ENCODE data around the gene GOT2.
"Not testable (repeated sequence)": the region's sequence is repeated elsewhere in the genome, so short reads cannot be mapped to it uniquely, and the experiment has no call there.

Gene GOT2

GRCh38 chr16:58713742-58714141 lies 20.4 kb downstream of the GOT2 start:
- H3K4me3 ChIP-seq (ENCODE audit: low read length): no peak overlapping the region
- no peaks in the 10 kb centered on the region for H3K27me3 ChIP-seq (ENCODE audit: control insufficient read depth, insufficient read depth, low read length)
- H3K4me1 ChIP-seq (ENCODE audit: control insufficient read depth, low read depth, low read length): no peaks in the 10 kb centered on the region
- peaks cover 62% of the 10 kb centered on the region for H3K36me3 ChIP-seq (ENCODE audit: control insufficient read depth, low read depth, low read length)
- H3K9ac ChIP-seq (ENCODE audit: low read length): no peak overlapping the region
- no peaks in the 10 kb centered on the region for H3K9me3 ChIP-seq (ENCODE audit: control insufficient read depth, low read depth, low read length)
- no peak overlapping the region for H3K27ac ChIP-seq (ENCODE audit: low read length)

- no peak overlapping the region for H3K9ac ChIP-seq (ENCODE audit: low read length)
- H3K27ac ChIP-seq (ENCODE audit: low read length): no peak overlapping the region
- H3K36me3 ChIP-seq (ENCODE audit: control insufficient read depth, low read depth, low read length): peaks cover 45% of the 10 kb centered on the region
- no peaks in the 10 kb centered on the region for H3K9me3 ChIP-seq (ENCODE audit: control insufficient read depth, low read depth, low read length)
- no peaks in the 10 kb centered on the region for H3K27me3 ChIP-seq (ENCODE audit: control insufficient read depth, insufficient read depth, low read length)
- H3K4me1 ChIP-seq (ENCODE audit: control insufficient read depth, low read depth, low read length): no peaks in the 10 kb centered on the region
- no peak overlapping the region for H3K4me3 ChIP-seq (ENCODE audit: low read length)
Observed at GRCh38 chr16:58709333-58709732, 24.8 kb downstream of the GOT2 start.

- H3K4me3 ChIP-seq (ENCODE audit: low read length): no peak overlapping the region
- no peak overlapping the region for H3K9ac ChIP-seq (ENCODE audit: low read length)
- no peaks in the 10 kb centered on the region for H3K36me3 ChIP-seq (ENCODE audit: control insufficient read depth, low read depth, low read length)
- no peaks in the 10 kb centered on the region for H3K4me1 ChIP-seq (ENCODE audit: control insufficient read depth, low read depth, low read length)
- H3K9me3 ChIP-seq (ENCODE audit: control insufficient read depth, low read depth, low read length): no peaks in the 10 kb centered on the region
- H3K27me3 ChIP-seq (ENCODE audit: control insufficient read depth, insufficient read depth, low read length): no peaks in the 10 kb centered on the region
- no peak overlapping the region for H3K27ac ChIP-seq (ENCODE audit: low read length)
Observed at GRCh38 chr16:58699151-58699550, 35.0 kb downstream of the GOT2 start.

GRCh38 chr16:58695368-58695767 lies 38.7 kb downstream of the GOT2 start:
- no peaks in the 10 kb centered on the region for H3K9me3 ChIP-seq (ENCODE audit: control insufficient read depth, low read depth, low read length)

GRCh38 chr16:58692450-58692849 lies 41.7 kb downstream of the GOT2 start:
- Histone ChIP-seq H3K27me3 (ENCODE audit: control insufficient read depth, insufficient read depth, low read length) (no peaks in the 10 kb centered on the region), H3K9me3 (ENCODE audit: control insufficient read depth, low read depth, low read length) (no peaks in the 10 kb centered on the region), H3K9ac (ENCODE audit: low read length) (no peak overlapping the region), H3K4me3 (ENCODE audit: low read length) (no peak overlapping the region), H3K4me1 (ENCODE audit: control insufficient read depth, low read depth, low read length) (no peaks in the 10 kb centered on the region), H3K27ac (ENCODE audit: low read length) (no peak overlapping the region), H3K36me3 (ENCODE audit: control insufficient read depth, low read depth, low read length) (no peaks in the 10 kb centered on the region)

More at GRCh38 chr16:58695368-58695767, 38.7 kb downstream of the GOT2 start:
- H3K27me3 ChIP-seq (ENCODE audit: control insufficient read depth, insufficient read depth, low read length): no peaks in the 10 kb centered on the region
- no peaks in the 10 kb centered on the region for H3K36me3 ChIP-seq (ENCODE audit: control insufficient read depth, low read depth, low read length)
- H3K4me3 ChIP-seq (ENCODE audit: low read length): no peak overlapping the region
- H3K4me1 ChIP-seq (ENCODE audit: control insufficient read depth, low read depth, low read length): no peaks in the 10 kb centered on the region
- no peak overlapping the region for H3K27ac ChIP-seq (ENCODE audit: low read length)
- no peak overlapping the region for H3K9ac ChIP-seq (ENCODE audit: low read length)

GRCh38 chr16:58686985-58687706 lies 47.0 kb downstream of the GOT2 start:
- not testable (repeated sequence) for H3K4me1 ChIP-seq (ENCODE audit: control insufficient read depth, low read depth, low read length); H3K36me3 ChIP-seq (ENCODE audit: control insufficient read depth, low read depth, low read length); H3K9ac ChIP-seq (ENCODE audit: low read length)

GRCh38 chr16:58685084-58685449 lies 49.0 kb downstream of the GOT2 start:
- Histone ChIP-seq H3K9me3 (ENCODE audit: control insufficient read depth, low read depth, low read length) (no peaks in the 10 kb centered on the region), H3K9ac (ENCODE audit: low read length) (no peak overlapping the region), H3K27ac (ENCODE audit: low read length) (no peak overlapping the region), H3K4me3 (ENCODE audit: low read length) (peak overlapping the region; percentile 91), H3K27me3 (ENCODE audit: control insufficient read depth, insufficient read depth, low read length) (peaks cover 4% of the 10 kb centered on the region), H3K36me3 (ENCODE audit: control insufficient read depth, low read depth, low read length) (peaks cover 4% of the 10 kb centered on the region), H3K4me1 (ENCODE audit: control insufficient read depth, low read depth, low read length) (no peaks in the 10 kb centered on the region)

More at GRCh38 chr16:58686985-58687706, 47.0 kb downstream of the GOT2 start:
- not testable (repeated sequence) for H3K27ac ChIP-seq (ENCODE audit: low read length); H3K27me3 ChIP-seq (ENCODE audit: control insufficient read depth, insufficient read depth, low read length); H3K4me3 ChIP-seq (ENCODE audit: low read length); H3K9me3 ChIP-seq (ENCODE audit: control insufficient read depth, low read depth, low read length)

- H3K27ac ChIP-seq (ENCODE audit: low read length): peak within 1 kb of the TSS; percentile 27
- no peaks in the 10 kb centered on the region for H3K9me3 ChIP-seq (ENCODE audit: control insufficient read depth, low read depth, low read length)
- peak within 1 kb of the TSS; percentile 91 for H3K4me3 ChIP-seq (ENCODE audit: low read length)
- peaks cover 6% of the 10 kb centered on the region for H3K36me3 ChIP-seq (ENCODE audit: control insufficient read depth, low read depth, low read length)
- H3K4me1 ChIP-seq (ENCODE audit: control insufficient read depth, low read depth, low read length): no peaks in the 10 kb centered on the region
- H3K27me3 ChIP-seq (ENCODE audit: control insufficient read depth, insufficient read depth, low read length): peaks cover 4% of the 10 kb centered on the region
- peak within 1 kb of the TSS; percentile 91 for H3K9ac ChIP-seq (ENCODE audit: low read length)
Observed at GRCh38 chr16:58684354-58685083, 49.6 kb downstream of the GOT2 start, which contains the start of gene SLC38A7. Gene SLC38A7 (minus strand): TSS chr16:58684770. CDS start chr16:58680126, 4,644 bp downstream.

- Histone ChIP-seq H3K9me3 (ENCODE audit: control insufficient read depth, low read depth, low read length) (no peaks in the 10 kb centered on the region), H3K36me3 (ENCODE audit: control insufficient read depth, low read depth, low read length) (peaks cover 10% of the 10 kb centered on the region), H3K9ac (ENCODE audit: low read length) (peak overlapping the region; percentile 91), H3K27ac (ENCODE audit: low read length) (peak overlapping the region; percentile 27), H3K4me1 (ENCODE audit: control insufficient read depth, low read depth, low read length) (no peaks in the 10 kb centered on the region), H3K27me3 (ENCODE audit: control insufficient read depth, insufficient read depth, low read length) (peaks cover 4% of the 10 kb centered on the region), H3K4me3 (ENCODE audit: low read length) (peak overlapping the region; percentile 91)
Observed at GRCh38 chr16:58684001-58684353, 50.1 kb downstream of the GOT2 start.

- H3K9ac ChIP-seq (ENCODE audit: low read length): no peak overlapping the region
Observed at GRCh38 chr16:58679763-58680162, 54.4 kb downstream of the GOT2 start.

GRCh38 chr16:58678716-58679115 lies 55.4 kb downstream of the GOT2 start:
- H3K9me3 ChIP-seq (ENCODE audit: control insufficient read depth, low read depth, low read length): no peaks in the 10 kb centered on the region
- H3K4me3 ChIP-seq (ENCODE audit: low read length): no peak overlapping the region
- no peaks in the 10 kb centered on the region for H3K4me1 ChIP-seq (ENCODE audit: control insufficient read depth, low read depth, low read length)
- H3K36me3 ChIP-seq (ENCODE audit: control insufficient read depth, low read depth, low read length): peaks cover 26% of the 10 kb centered on the region
- no peaks in the 10 kb centered on the region for H3K27me3 ChIP-seq (ENCODE audit: control insufficient read depth, insufficient read depth, low read length)
- no peak overlapping the region for H3K9ac ChIP-seq (ENCODE audit: low read length)
- H3K27ac ChIP-seq (ENCODE audit: low read length): no peak overlapping the region

More at GRCh38 chr16:58679763-58680162, 54.4 kb downstream of the GOT2 start:
- no peaks in the 10 kb centered on the region for H3K9me3 ChIP-seq (ENCODE audit: control insufficient read depth, low read depth, low read length)
- no peaks in the 10 kb centered on the region for H3K4me1 ChIP-seq (ENCODE audit: control insufficient read depth, low read depth, low read length)
- peaks cover 26% of the 10 kb centered on the region for H3K36me3 ChIP-seq (ENCODE audit: control insufficient read depth, low read depth, low read length)
- peaks cover under 1% of the 10 kb centered on the region for H3K27me3 ChIP-seq (ENCODE audit: control insufficient read depth, insufficient read depth, low read length)
- no peak overlapping the region for H3K4me3 ChIP-seq (ENCODE audit: low read length)
- H3K27ac ChIP-seq (ENCODE audit: low read length): no peak overlapping the region

GRCh38 chr16:58678269-58678668 lies 55.8 kb downstream of the GOT2 start:
- Histone ChIP-seq H3K4me3 (ENCODE audit: low read length) (no peak overlapping the region), H3K9ac (ENCODE audit: low read length) (no peak overlapping the region), H3K36me3 (ENCODE audit: control insufficient read depth, low read depth, low read length) (peaks cover 26% of the 10 kb centered on the region), H3K9me3 (ENCODE audit: control insufficient read depth, low read depth, low read length) (no peaks in the 10 kb centered on the region), H3K4me1 (ENCODE audit: control insufficient read depth, low read depth, low read length) (no peaks in the 10 kb centered on the region), H3K27ac (ENCODE audit: low read length) (no peak overlapping the region), H3K27me3 (ENCODE audit: control insufficient read depth, insufficient read depth, low read length) (no peaks in the 10 kb centered on the region)

All from iPS-18a (cell line).